Thoracic aorta (tissue), 2 donors: ENCODE measurements around the gene CYTIP. TPM values are rescaled to one million over a fixed set of nuclear protein-coding genes. Genes with fewer than 3 reads are reported as not detected.

ENCODE experiments used
- ATAC-seq: fragments of 150-250 bp; one replicate; pipeline ENCODE4 v1.8.0; 2017; ENCODE audit warnings: low read depth; ENCODE audit not compliant: insufficient number of reproducible peaks, low FRiP score
- DNase-seq: peaks from one replicate; pipeline ENCODE4 v3.0.0-alpha.2; 2020; ENCODE audit warnings: low spot score
- H3K27ac ChIP-seq, 2 donors: fragments of 200-600 bp; sonication (generic); 1 replicate in 1 of 2; 2 replicates in 1 of 2; pipeline ENCODE4 v1.5.1; 2016; ENCODE audit warnings: mild to moderate bottlenecking in 2 of 2, moderate library complexity in 2 of 2
- H3K27me3 ChIP-seq: fragments of 200-600 bp; sonication (generic); replicated peaks from 2 replicates; pipeline ENCODE4 v1.6.0; 2016; ENCODE audit warnings: mild to moderate bottlenecking; ENCODE audit not compliant: insufficient read depth
- H3K36me3 ChIP-seq: fragments of 200-600 bp; sonication (generic); one replicate; pipeline ENCODE4 v1.5.1; 2016
- H3K4me1 ChIP-seq, 2 donors: fragments of 200-600 bp; sonication (generic); 1 replicate in 1 of 2; 2 replicates in 1 of 2; pipeline versions ENCODE4 v1.5.1 to v1.6.0; 2016; ENCODE audit warnings: low read depth in 2 of 2, mild to moderate bottlenecking in 1 of 2; ENCODE audit not compliant: control insufficient read depth in 1 of 2
- H3K4me3 ChIP-seq: fragments of 200-600 bp; sonication (generic); 2 replicates; pipeline ENCODE4 v1.5.1; 2016; ENCODE audit warnings: mild to moderate bottlenecking
- H3K9me3 ChIP-seq: fragments of 200-600 bp; sonication (generic); 2 replicates; pipeline ENCODE4 v1.5.1; 2016
- CTCF ChIP-seq: fragments of 200-600 bp; sonication (generic); IDR thresholded peaks from one replicate; pipeline ENCODE4 v1.5.1; 2019; ENCODE audit warnings: antibody characterized with exemption
- total RNA-seq, 2 donors: library from RNA; depleted of rRNA; stranded (reverse); fragments of >200 nt; gene quantifications; one replicate each; pipeline versions ENCODE4 v1.1.0 to v1.2.3, GENCODE V29; 2016

Gene CYTIP
- total RNA-seq, 2 donors from 2014 or later, result 4.5 to 21.2 TPM

GRCh38 chr2:157432475-157433106 is 11.3 kb downstream of the CYTIP start:
- H3K4me3 ChIP-seq, result no peak overlapping the region
- no peaks in the 10 kb centered on the region for H3K27me3 ChIP-seq
- H3K27ac ChIP-seq, result no peak overlapping the region
- H3K4me1 ChIP-seq, result peaks cover 29 to 35% of the 10 kb centered on the region in 2 donors
- H3K36me3 ChIP-seq, result no peaks in the 10 kb centered on the region
- no peak for TF ChIP-seq CTCF
- no peak for ATAC-seq
- no peak for DNase-seq
- no peaks in the 10 kb centered on the region for H3K9me3 ChIP-seq

GRCh38 chr2:157431176-157431575 is 12.7 kb downstream of the CYTIP start:
- Histone ChIP-seq H3K36me3 (no peaks in the 10 kb centered on the region), H3K27me3 (no peaks in the 10 kb centered on the region), H3K27ac (no peak overlapping the region), H3K4me3 (no peak overlapping the region), H3K4me1 (peaks cover 29 to 35% of the 10 kb centered on the region in 2 donors), H3K9me3 (no peaks in the 10 kb centered on the region)
- no peak for TF ChIP-seq CTCF
- ATAC-seq (no peak), DNase-seq (no peak)

- no peaks in the 10 kb centered on the region for H3K9me3 ChIP-seq
- TF ChIP-seq CTCF, result no peak
- H3K4me1 ChIP-seq, result peaks cover 12 to 14% of the 10 kb centered on the region in 2 donors
- H3K27ac ChIP-seq, result no peak overlapping the region
- DNase-seq (no peak), ATAC-seq (no peak)
- H3K27me3 ChIP-seq, result no peaks in the 10 kb centered on the region
- H3K4me3 ChIP-seq, result no peak overlapping the region
- H3K36me3 ChIP-seq, result no peaks in the 10 kb centered on the region
These were observed 15.3 kb downstream of the CYTIP start for GRCh38 chr2:157428500-157429175.

- Histone ChIP-seq H3K27ac (no peak overlapping the region), H3K4me1 (peaks cover 4 to 7% of the 10 kb centered on the region in 2 donors), H3K9me3 (no peaks in the 10 kb centered on the region), H3K4me3 (no peak overlapping the region), H3K36me3 (no peaks in the 10 kb centered on the region), H3K27me3 (no peaks in the 10 kb centered on the region)
- TF ChIP-seq CTCF, result no peak
- DNase-seq, result no peak
- no peak for ATAC-seq
These were observed 16.0 kb downstream of the CYTIP start for GRCh38 chr2:157427922-157428303.

GRCh38 chr2:157427003-157427921 is 16.6 kb downstream of the CYTIP start:
- no peak for TF ChIP-seq CTCF
- Histone ChIP-seq H3K4me1 (peaks cover 0 to under 1% of the 10 kb centered on the region in 2 donors), H3K9me3 (no peaks in the 10 kb centered on the region), H3K36me3 (no peaks in the 10 kb centered on the region), H3K27ac (no peak overlapping the region), H3K4me3 (no peak overlapping the region), H3K27me3 (no peaks in the 10 kb centered on the region)
- ATAC-seq (no peak), DNase-seq (no peak)
